Dedifferentiated amniotic fluid mesenchymal stem cell (primary cell): ENCODE data around the gene FOXP3.

Experiments used
- DNase-seq: peaks from one replicate; pipeline ENCODE4 v3.0.0-alpha.2; 2016; ENCODE audit errors: extremely low spot score

The FOXP3 gene

DNA sequence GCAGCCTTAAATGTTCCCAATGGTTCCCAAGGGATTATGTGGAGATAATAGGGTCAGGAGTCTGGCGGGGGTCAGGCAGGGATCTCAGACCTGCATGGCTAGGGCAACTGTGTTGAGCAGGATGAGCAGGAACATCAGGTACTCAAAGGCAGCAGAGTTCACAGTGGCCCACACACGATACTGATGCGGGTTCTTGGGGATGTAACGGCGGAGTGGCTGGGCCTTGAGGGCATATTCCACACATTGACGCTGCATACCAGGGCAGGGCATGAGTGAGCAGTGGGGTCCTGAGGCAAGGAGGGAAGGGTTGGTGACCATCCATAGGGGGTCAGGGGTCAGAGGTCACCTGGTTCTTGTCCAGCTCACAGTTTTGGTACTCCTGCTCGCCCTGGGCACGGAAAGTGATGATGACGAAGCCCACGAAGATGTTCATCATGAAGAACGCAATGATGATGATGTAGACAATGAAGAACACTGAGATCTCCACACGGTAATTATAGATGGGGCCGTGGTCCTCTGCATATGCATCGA lies 49.4 kb downstream of the FOXP3 start:
- no peak for DNase-seq

DNA sequence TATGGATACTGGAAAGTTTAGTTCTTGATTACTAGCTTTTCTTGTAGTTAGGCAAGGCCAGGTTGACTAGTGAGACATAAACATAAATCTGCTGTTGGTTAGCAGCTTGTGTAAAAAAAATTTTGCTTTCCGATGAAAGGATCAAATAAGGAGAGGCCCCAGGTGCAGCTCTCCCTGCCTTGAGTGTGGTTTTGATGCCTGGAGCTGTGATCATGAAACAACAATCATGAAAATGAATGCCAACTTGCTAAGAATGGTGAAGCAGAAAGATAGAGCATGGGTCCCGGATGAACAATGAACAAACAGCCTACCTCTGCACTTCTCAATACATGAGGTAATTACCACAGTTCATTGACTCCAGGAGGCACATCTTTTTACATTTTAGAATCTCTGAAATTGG lies 50.1 kb downstream of the FOXP3 start:
- DNase-seq, result no peak

DNA sequence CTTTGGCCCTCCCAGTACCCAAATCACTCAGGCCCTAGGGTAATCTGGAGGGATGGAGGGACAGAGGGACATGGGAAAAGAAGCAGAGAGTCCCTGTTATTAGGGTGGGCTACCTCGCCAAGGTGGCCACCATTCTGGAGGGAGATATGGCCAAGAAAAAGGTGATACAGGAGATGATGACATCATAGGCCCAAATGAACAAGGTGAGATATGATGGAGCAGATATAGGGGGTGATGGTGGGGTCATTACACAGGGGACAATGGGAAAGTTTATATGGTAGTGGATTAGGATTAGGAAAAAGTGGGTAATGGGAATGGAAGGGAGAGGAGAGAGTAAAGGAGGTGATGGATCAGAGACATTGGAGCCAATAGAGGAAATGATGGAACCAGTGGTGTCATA lies 51.6 kb downstream of the FOXP3 start:
- DNase-seq, result no peak

DNA sequence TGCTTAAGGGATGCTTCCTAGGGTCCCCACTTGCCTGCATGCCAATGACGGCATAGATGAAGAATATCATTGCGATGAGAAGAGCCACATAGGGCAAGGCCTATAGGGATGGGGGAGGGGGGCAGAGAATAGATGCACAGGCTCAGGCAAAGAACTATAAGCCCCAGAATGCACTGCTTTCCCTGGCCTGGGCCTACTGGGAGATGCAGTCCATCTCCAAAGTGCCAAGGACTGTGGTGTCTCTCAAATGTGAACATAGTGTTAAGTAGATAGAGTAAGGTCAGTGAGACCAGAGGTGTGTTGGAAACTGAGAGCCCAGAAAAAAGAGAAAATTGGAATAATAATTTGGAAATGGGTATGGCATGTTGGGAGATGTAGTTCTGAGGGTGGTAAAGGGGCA lies 52.3 kb downstream of the FOXP3 start:
- no peak for DNase-seq

DNA sequence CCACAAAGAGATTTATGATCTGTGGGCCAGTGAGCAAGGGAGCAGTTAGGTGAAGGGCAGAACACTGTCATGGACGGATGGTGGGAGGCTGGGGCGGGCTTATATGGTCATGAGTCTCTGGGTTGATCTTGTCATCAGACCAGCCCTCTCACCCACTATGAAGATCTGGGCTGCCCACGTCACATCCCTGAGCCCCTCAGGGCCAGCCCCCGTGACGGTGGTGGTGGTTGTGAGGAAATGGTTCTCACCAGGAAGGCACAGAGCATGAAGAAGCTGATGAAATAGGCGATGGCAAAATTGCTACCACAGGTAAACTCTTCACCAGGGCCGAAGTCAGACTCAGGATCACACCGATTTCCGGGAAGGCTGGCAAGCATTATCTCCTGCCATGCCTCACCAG lies 53.4 kb downstream of the FOXP3 start:
- no peak for DNase-seq

DNA sequence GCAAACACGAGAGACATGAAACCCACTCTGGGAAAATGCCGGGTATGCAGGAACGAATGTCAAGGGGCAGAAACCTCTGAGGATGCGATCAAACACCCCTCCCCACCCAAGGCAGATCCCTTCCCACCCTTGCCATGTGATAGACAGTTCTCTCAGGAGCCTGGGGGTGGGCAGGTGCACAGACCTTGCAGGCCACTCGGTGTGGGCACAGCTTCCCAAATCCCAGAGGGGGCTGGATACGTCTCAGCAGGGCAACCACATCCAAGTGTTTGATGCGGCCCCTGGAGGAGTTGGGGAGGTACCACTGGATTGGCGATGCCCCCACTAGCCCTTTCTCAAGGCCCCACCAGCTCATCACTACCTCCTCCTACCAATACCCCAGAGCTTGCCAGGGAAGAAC lies 54.1 kb downstream of the FOXP3 start:
- no peak for DNase-seq

DNA sequence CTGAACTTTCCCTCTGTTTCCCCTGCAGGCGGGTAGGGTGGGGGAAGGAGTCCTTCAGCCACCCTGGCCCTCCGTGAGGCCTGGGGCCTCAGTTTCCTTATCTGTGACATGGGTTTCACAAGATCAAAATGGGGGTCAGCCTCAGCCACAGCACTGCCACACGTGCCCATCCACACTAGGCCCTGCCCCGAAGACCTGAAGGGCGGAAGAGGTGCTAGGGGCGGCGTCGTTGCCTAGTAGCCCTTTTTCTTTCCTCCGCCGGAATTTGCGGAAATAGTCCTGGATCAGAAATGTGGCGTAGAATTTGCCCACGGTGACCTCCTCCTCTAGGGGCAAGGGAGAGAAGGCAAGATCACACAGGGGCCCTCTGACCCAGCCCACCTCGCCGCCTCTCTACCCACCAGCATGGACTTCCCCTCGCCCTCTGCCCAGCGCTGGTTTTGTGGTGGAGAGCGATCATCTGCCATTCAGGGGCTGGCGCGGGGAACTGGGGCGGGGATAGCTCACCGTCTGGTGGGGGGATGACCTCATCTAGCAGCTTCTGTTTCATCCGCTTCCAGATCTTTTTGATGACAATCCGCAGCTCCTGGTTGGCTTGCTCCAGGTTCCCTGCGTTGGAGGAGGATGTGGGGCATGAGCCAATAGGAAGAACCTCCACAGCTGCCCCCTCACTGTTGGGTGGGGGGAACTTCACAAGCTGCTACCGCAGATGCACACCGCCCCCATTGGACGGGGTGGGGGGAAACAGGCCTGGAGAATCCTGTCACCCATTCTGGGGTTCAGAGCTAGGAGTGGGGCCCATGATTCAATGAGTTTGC lies 54.9 kb downstream of the FOXP3 start:
- no peak for DNase-seq

DNA sequence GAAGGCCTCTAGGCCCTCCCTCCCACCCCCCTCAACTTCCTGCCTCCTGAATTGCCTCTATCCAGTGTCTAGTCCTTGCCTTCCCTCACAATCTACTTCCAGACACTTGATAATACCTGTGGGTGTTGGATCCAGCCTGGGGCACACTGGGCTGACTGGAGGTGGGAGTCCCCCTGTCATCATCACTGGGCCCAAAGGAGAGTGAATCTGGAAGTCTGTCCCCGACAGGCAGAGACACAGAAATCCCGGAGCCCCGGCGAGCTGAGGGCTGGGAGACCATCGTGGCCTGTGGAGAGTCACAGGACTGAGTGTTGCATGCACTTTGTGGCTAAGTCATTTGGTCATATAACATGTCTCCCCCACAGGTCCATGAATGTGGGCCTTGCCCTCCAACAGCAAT lies 56.1 kb downstream of the FOXP3 start:
- no peak for DNase-seq

DNA sequence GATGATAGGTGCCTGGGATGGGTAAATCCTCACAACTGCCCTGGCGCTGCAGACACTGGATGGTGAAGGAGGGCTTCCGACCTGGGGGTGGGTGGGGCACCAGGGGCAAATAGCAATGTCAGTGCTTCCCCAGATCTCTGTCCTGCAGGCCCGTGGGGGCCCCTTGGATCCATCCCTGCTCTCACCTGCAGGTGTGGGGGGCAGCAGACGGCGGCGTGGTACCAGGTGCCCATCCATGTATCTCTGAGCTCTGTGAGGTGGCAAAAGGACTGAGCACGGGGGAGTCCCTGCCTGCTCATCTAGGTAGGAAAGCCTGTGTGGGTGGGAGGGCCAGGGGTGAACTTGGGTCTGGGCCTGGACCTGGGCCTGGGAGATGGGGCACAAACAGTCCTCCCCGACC lies 58.0 kb downstream of the FOXP3 start:
- no peak for DNase-seq

DNA sequence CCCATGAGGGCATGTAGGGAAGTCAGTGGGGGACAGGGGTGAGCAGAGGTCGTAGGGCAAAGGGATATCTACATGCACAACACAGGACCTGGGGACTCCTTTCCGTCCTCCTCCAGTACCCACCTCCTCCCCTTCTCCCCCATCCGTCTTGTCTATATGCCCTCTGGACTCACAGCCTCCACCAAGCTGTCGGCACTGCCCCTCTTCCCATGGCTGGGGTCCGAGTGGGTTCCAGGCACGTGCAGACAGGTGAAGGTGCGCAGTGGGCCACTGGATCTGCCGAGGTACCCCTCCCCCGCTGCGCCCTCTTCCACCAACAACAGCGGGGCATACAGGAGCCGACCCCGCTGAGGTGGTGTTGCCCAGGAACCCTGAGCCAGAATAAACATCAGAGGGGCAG lies 59.1 kb downstream of the FOXP3 start:
- no peak for DNase-seq

DNA sequence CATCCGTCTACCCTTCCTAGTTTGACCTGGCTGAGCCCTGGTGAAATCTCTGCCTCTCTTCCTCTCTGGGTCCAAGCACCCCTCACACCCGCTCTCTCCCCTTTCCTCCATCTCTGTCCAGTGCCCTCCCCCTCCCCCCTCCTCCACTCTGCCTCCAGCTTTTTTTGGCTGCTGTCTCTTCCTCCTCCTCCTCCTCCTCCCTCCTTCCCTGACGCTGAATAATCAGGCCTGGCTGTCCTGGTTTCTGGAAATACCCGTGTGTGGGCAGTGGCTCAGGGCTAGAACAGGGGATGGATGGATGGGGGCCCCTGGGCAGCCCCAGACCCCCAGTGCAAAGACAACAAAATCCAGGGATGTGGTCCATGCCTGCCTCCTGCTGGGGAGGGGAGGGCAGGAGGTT lies 59.8 kb downstream of the FOXP3 start:
- no peak for DNase-seq

DNA sequence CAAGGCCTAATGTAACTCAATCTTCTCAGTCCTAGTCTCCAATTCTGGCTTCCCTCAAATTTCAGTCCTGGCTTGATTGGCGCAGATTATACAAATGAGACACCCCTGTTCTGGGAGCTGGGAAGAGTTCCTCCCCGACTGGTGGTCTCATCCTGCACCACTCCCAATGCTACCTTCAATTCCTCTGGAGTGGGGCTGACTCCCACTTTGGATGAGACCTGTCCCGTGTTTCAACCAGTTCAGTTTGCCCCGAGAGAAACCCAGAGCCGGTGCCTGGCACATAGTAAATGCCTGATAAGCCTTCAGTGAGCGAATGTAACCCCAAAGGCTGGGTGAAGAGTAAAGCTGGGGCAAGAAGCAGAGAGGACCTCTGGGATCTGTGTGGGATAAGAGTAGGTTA lies 60.5 kb downstream of the FOXP3 start:
- DNase-seq, result no peak

DNA sequence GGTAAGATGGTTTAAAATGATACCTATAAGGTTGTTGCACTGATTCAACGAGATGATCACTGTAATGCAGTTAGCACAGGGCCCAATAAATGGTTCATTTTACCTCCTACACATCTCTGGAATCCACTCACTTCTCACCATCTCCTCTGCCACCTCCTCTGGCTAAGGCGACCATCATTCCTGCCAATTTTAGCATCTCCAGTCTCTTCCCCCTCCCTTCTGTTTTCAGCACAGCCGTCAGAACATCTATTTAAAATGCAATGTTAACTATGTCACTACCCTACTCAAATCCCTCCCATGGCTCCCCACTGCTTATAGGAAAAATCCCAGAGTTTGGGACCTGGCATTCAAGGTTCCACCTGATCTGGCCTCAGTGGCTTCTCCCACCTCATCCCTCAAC lies 61.0 kb downstream of the FOXP3 start:
- DNase-seq, result no peak

DNA sequence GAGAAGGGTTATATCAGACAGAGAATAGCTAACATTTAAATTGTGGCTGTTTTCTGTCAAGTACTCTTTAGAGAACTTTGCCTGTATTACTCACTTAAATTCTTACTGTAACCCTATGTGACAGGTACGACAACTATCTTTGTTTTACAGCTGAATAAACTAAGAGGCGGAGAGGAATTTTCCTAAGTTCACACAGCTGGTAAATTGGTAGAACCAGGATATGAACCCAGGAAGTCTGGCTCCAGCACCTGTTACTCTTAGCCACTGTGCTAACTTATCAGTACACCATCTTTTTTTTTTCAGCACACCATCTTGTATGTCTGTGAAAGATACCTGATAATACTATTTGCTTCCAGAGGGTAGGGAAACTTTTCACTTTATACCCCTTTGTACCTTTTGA lies 62.5 kb downstream of the FOXP3 start:
- DNase-seq, result no peak
